ENCODE measurements around the gene SELENOH.

The SELENOH gene

DNA sequence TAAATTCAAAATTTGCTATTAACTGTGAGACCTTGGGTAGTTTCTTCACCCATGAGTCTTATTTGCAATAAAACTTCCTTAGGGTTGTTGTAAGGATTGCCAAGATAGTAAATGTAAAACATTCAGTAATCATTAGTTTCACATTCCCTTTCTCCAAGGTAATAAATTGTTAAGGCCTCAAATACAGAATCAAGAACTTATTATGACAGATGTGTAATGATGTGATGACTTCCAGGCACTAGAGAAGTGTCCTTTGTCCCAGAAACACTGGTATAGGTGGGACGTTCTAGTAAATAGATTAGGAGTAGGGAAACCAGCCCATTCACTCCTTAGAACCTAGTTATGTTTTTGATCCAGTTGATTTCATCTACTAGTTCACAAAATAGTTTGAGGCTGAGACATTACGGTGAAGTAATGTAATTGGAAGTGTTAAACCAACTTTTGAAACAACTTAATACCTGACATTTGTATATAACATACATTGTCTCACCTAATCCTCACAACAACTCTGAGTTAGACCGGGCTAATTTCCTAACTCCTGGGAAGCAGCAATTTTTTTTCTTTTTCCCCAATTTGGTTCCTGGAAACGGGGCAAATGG is 45.8 kb downstream of the SELENOH start:
- Histone ChIP-seq H3K4me3 (ENCODE audit: low read depth, low read length) (no peak overlapping the region), H3K9me3 (ENCODE audit: control insufficient read depth, insufficient read depth, low read length) (no peaks in the 10 kb centered on the region), H3K36me3 (ENCODE audit: control insufficient read depth, insufficient read depth, low read length) (no peaks in the 10 kb centered on the region), H3K4me1 (ENCODE audit: control insufficient read depth, insufficient read depth, low read length) (peaks cover 28% of the 10 kb centered on the region), H3K27me3 (ENCODE audit: control insufficient read depth, insufficient read depth, low read length) (no peaks in the 10 kb centered on the region), H3K9ac (ENCODE audit: low read depth, low read length) (no peak overlapping the region)

DNA sequence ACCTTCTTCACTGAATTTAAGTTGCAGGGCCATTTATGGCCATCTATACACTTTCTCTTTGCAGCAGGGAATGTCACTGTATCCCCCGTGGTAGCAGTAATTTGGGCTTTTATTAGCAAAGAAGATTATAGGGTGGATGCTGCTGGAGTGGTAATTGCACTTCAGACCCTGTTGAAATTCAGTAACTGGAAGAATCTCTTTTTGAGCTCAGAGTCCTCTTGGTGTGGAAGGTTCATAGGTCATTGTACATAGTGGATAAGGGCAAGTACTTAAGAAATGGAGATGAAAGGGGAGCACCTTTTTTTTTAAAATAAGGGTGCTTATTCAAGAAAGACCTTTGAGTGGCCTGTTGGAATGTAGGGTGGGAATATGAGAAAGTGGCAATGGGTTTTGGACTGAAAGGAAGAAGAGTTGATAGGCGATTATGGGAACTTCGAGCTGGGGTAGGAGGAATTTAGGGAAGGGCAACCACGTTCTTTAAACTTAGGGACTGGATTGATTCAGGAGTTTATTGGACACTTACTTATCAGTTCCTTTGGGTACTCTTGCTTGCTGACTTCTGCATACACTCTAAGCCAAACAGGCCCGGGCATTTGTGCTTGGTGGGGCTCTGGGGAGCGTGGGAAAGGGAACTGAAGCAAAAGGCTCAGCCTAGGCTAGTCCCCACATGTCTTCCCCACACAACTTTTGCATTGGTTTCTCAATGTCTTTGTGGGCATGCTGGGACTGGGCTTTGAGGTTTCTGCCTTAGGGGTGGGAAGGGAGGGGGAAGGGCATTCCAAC is 46.8 kb downstream of the SELENOH start:
- Histone ChIP-seq H3K9ac (ENCODE audit: low read depth, low read length) (no peak overlapping the region), H3K4me1 (ENCODE audit: control insufficient read depth, insufficient read depth, low read length) (peaks cover 21% of the 10 kb centered on the region), H3K36me3 (ENCODE audit: control insufficient read depth, insufficient read depth, low read length) (no peaks in the 10 kb centered on the region), H3K27me3 (ENCODE audit: control insufficient read depth, insufficient read depth, low read length) (no peaks in the 10 kb centered on the region), H3K9me3 (ENCODE audit: control insufficient read depth, insufficient read depth, low read length) (no peaks in the 10 kb centered on the region), H3K4me3 (ENCODE audit: low read depth, low read length) (no peak overlapping the region)

DNA sequence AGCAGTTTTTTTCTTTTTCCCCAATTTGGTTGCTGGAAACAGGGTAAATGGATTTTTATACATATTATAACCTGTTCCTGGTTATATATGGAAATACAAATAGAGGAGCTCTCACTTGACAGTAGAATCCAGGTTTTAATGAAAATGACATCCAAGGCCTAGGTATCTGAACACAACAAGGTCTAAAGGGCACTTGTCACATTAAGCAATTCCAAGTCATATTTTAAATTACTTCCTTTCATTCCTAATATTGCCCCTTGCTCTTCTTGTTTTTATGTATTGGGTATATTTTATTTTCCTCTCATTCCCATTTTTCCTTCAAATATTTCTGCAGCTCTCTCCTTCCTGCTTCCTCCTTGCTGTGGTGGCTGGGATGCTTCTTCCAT is 47.4 kb downstream of the SELENOH start:
- Histone ChIP-seq H3K9me3 (ENCODE audit: control insufficient read depth, insufficient read depth, low read length) (no peaks in the 10 kb centered on the region), H3K4me1 (ENCODE audit: control insufficient read depth, insufficient read depth, low read length) (peaks cover 21% of the 10 kb centered on the region), H3K36me3 (ENCODE audit: control insufficient read depth, insufficient read depth, low read length) (no peaks in the 10 kb centered on the region), H3K9ac (ENCODE audit: low read depth, low read length) (no peak overlapping the region), H3K27me3 (ENCODE audit: control insufficient read depth, insufficient read depth, low read length) (no peaks in the 10 kb centered on the region), H3K4me3 (ENCODE audit: low read depth, low read length) (no peak overlapping the region)

DNA sequence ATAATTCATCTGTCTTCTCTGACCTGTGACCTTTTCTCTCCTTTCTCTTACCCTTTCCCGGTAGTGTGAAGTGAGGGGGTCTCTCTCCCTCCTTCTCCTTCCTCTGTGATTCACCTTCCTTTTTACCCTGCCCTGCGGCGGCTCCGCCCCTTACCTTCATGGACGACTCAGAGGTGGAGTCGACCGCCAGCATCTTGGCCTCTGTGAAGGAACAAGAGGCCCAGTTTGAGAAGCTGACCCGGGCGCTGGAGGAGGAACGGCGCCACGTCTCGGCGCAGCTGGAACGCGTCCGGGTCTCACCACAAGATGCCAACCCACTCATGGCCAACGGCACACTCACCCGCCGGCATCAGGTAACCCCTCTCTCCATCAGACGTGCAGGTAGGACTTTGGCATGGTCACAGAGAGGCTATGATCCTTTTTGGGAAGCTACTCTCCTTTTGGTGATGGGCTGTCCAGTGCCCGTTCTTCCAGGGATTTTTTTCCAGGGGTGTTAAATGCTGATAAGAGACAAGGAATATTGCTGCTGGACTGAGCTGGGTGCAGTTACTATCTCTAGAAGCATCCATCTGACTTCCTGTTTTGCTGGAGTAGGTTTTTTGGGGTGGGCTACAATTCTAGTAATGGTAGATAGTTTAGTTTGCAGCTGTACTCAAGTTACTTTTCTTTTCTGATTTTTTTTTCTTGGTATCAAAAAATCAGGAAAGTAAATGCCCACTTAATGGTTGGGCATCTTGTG is 50.2 kb downstream of the SELENOH start:
- no peaks in the 10 kb centered on the region for H3K9me3 ChIP-seq (ENCODE audit: control insufficient read depth, insufficient read depth, low read length)
- no peak overlapping the region for H3K9ac ChIP-seq (ENCODE audit: low read depth, low read length)
- H3K4me1 ChIP-seq (ENCODE audit: control insufficient read depth, insufficient read depth, low read length) = peaks cover 19% of the 10 kb centered on the region
- H3K27me3 ChIP-seq (ENCODE audit: control insufficient read depth, insufficient read depth, low read length) = no peaks in the 10 kb centered on the region
- no peak overlapping the region for H3K4me3 ChIP-seq (ENCODE audit: low read depth, low read length)
- H3K36me3 ChIP-seq (ENCODE audit: control insufficient read depth, insufficient read depth, low read length) = peaks cover 8% of the 10 kb centered on the region

DNA sequence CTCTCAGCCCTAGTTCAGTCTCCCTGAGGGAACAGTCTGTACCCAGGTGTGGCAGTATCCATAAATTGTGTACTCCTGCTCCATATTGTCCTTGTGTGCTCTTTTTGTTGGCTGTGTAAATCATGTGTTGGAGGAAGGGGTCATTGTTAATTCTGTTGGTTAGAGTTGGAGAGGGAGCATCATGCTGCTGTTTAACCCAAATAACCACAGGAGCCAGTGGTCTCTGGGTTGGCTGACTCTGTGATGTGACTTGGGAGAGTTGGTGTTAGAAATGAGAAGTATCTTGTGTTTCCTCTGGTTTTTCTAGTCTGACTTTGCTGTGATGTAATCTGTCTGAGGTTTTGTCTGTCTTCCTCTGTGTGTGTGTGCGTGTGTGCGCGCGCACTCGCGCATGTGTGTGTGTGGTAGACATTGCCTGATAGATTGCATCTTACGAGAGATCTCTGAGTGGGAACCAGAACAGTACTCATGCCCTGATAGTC is 50.8 kb downstream of the SELENOH start:
- Histone ChIP-seq H3K4me3 (ENCODE audit: low read depth, low read length) (no peak overlapping the region), H3K9ac (ENCODE audit: low read depth, low read length) (no peak overlapping the region), H3K9me3 (ENCODE audit: control insufficient read depth, insufficient read depth, low read length) (no peaks in the 10 kb centered on the region), H3K36me3 (ENCODE audit: control insufficient read depth, insufficient read depth, low read length) (peaks cover 12% of the 10 kb centered on the region), H3K4me1 (ENCODE audit: control insufficient read depth, insufficient read depth, low read length) (peaks cover 15% of the 10 kb centered on the region), H3K27me3 (ENCODE audit: control insufficient read depth, insufficient read depth, low read length) (no peaks in the 10 kb centered on the region)

DNA sequence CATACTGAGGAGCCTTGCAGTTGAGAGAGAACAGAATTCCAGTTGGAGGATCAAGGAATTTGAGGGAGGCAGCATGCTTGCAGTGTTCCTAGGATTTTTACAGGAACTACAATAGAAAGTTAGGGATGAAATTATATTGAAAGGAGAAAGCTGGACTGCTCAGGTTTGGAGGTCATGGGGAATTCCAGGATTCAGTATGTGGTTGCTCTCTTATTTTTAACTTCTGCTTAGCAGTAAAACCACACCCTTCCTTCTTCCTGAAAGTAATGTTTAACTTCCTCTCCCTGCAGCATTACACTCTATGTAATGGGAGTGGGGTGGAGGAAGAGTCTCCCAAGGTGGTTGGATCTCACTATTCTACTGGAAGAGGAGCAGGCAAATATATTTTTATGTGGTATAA is 51.6 kb downstream of the SELENOH start:
- H3K36me3 ChIP-seq (ENCODE audit: control insufficient read depth, insufficient read depth, low read length) = peaks cover 14% of the 10 kb centered on the region
- no peak overlapping the region for H3K9ac ChIP-seq (ENCODE audit: low read depth, low read length)
- H3K4me1 ChIP-seq (ENCODE audit: control insufficient read depth, insufficient read depth, low read length) = peaks cover 8% of the 10 kb centered on the region
- H3K4me3 ChIP-seq (ENCODE audit: low read depth, low read length) = no peak overlapping the region
- no peaks in the 10 kb centered on the region for H3K9me3 ChIP-seq (ENCODE audit: control insufficient read depth, insufficient read depth, low read length)
- H3K27me3 ChIP-seq (ENCODE audit: control insufficient read depth, insufficient read depth, low read length) = no peaks in the 10 kb centered on the region
